SK-N-SH treated with all-trans-retinoic acid at 6 μM for 48 hours (cell line): ENCODE data around the gene CCND3.

Experiments
- BACH2 ChIP-seq: fragments of 250-450 bp; sonication (Bioruptor Pico); IDR thresholded peaks from 2 replicates; pipeline ENCODE4 v1.9.0; 2021; ENCODE audit warnings: mild to moderate bottlenecking, borderline replicate concordance
- CSDC2 ChIP-seq: fragments of 250-450 bp; sonication (Bioruptor Pico); IDR thresholded peaks from 2 replicates; pipeline ENCODE4 v1.5.0; 2020; ENCODE audit warnings: mild to moderate bottlenecking, moderate library complexity
- ESRRG ChIP-seq: fragments of 250-450 bp; sonication (Bioruptor Pico); IDR thresholded peaks from 2 replicates; pipeline ENCODE4 v1.6.1; 2021; ENCODE audit warnings: mild to moderate bottlenecking
- PATZ1 ChIP-seq: fragments of 250-450 bp; sonication (Bioruptor Pico); IDR thresholded peaks from 2 replicates; pipeline ENCODE4 v1.8.0; 2020; ENCODE audit warnings: mild to moderate bottlenecking, moderate library complexity, borderline replicate concordance
- RARB ChIP-seq: fragments of 250-450 bp; sonication (Bioruptor Pico); IDR thresholded peaks from 2 replicates; pipeline ENCODE4 v1.8.0; 2021; ENCODE audit warnings: mild to moderate bottlenecking, moderate library complexity
- TCF4 ChIP-seq: fragments of 250-450 bp; sonication (Bioruptor Pico); IDR thresholded peaks from 2 replicates; pipeline ENCODE4 v1.8.0; 2021; ENCODE audit warnings: mild to moderate bottlenecking, moderate library complexity, borderline replicate concordance
- TF ChIP-seq, protein P1 (sequence below): fragments of 250-450 bp; sonication (Bioruptor Pico); IDR thresholded peaks from 2 replicates; pipeline ENCODE4 v1.5.1; 2020; ENCODE audit warnings: low read depth, mild to moderate bottlenecking, moderate library complexity

GRCh38 chr6:41929924-41930323 is 11.7 kb downstream of the CCND3 start:
- TF ChIP-seq TCF4 (CRISPR knock-in tag) (no peak), ESRRG (CRISPR knock-in tag) (no peak), RARB (CRISPR knock-in tag) (no peak), PATZ1 (CRISPR knock-in tag) (no peak), CSDC2 (no peak), BACH2 (CRISPR knock-in tag) (no peak)
- TF ChIP-seq, protein P1, sequence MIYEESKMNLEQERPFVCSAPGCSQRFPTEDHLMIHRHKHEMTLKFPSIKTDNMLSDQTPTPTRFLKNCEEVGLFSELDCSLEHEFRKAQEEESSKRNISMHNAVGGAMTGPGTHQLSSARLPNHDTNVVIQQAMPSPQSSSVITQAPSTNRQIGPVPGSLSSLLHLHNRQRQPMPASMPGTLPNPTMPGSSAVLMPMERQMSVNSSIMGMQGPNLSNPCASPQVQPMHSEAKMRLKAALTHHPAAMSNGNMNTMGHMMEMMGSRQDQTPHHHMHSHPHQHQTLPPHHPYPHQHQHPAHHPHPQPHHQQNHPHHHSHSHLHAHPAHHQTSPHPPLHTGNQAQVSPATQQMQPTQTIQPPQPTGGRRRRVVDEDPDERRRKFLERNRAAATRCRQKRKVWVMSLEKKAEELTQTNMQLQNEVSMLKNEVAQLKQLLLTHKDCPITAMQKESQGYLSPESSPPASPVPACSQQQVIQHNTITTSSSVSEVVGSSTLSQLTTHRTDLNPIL (CRISPR knock-in tag), result no peak
